NCI-H82 (cell line): Measurements from ENCODE around the gene ECHS1.
"Not testable (repeated sequence)": the region's sequence is repeated elsewhere in the genome, so short reads cannot be mapped to it uniquely, and the experiment has no call there.

Experiments
- DNase-seq: peaks from one replicate; lab custom pipeline; 2025; lab: John Stamatoyannopoulos, UW

Gene ECHS1

DNA sequence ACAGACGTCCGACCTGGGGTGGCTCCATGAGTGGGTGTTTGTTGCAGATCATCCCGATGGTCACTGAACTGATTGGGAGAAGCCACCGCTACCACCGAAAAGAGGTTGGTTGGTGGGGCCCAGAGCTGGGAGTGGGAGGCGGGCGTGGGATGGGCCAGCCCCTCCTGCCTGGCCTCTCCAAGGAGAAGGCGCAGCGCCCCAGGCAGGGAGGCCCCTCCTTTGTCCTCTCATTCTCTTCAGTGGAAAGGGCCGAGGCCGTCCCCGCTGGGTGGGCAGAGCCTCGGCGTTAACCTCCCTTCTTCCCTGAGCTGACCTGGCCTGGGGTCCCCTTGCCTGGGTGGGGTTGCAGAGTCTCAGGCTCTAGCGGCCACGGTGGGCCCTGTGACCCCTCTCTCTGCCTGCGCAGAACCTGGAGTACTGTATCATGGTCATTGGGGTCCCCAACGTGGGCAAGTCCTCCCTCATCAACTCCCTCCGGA is 26.0 kb upstream of the ECHS1 start:
- no peak for DNase-seq

DNA sequence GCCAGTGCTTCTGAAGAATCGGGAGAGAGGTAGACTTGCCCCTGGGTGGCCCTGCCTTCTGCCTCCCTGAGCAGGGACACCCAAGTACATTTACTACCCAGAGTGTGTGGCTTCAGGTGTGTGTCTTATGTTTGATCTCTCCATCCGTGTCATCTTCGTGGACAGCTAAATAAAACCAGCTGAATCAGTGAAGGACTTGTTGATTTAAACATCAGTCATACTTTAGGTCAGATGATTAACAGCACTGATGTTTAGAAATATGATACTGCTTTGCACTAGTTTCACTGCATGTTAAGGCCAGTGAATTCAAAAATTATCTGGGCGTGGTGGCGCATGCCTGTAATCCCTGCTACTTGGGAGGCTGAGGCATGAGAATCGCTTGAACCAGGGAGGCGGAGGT is 24.8 kb upstream of the ECHS1 start:
- no peak for DNase-seq

DNA sequence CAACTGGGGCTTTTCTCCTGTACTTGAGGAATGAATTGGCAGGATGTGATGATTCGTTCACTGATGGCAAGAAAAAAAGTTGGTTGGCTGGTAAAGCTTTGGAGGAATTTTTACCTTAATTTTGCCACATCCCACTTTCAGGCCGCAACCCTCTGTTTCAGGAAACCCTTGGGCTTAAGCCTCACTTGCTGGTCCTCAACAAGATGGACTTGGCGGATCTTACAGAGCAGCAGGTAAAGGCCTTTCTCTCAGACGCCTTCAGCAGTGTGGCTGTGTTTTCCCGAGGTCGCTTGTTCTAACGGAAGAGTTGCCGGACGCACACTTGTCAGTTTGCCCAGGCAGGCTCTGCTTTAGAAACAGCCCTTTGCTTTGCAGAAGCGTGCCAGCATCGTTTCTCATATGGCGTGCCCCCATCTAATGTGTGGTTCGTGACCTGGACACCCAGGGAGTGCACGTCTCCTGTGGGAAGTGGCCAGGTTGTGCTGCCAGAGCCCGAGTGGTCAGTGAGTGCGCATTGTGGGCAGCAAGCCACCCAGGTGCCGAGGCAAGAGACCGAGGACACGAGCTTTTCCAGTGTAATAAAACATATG is 23.0 kb upstream of the ECHS1 start:
- DNase-seq, result no peak

DNA sequence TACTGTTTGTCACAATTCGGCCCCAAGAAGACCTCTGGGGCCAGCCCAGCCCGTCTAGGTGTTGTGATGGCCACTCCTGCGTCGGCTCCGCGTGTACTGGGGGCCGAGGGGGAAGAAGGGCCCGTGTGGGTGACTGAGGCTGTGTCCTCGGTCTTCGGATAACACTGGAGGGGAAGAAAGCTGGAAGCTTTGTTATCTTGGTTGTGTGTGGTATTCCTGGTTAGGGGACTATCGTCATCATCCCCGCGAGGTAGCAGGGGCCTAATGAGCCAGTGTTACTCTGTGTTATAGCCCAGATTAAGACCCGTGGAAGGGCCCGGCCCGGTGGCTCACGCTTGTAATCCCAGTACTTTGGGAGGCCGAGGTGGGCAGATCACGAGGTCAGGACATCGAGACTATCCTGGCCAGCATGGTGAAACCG is 21.7 kb upstream of the ECHS1 start:
- DNase-seq, result peak; percentile 28

DNA sequence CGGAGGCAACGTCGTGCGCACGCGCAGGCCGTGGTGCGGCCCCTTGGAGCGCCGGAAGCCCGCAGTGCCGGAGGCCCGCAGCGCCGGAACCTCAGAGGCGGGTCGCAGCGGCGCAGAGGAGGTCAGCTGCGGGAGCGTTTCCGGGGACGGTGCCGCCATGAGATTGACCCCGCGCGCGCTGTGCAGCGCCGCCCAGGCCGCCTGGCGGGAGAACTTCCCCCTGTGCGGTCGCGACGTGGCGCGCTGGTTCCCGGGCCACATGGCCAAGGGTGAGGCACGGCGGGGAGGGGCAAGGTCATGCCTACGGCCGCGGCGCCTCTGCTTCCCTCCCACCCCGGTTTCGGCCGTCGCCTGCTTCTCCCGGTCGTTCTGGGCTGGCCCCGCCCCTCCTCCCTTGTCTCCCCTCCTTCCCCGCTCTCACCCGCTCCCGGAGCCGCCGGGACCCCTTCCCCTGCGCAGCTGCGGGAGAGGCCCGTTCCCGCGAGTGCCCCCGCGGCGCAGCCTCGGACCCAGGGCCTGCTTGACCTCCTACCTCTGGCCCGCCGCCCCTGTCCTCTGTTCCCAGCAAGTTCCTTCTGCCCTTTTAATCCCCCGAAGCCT is 21.0 kb upstream of the ECHS1 start, which contains the start of gene MTG1:
Gene MTG1 (plus strand): TSS at position 94 of the 600 bp plus-strand sequence. CDS start 64 bp downstream, at position 158.
- DNase-seq, result peak; percentile 93

DNA sequence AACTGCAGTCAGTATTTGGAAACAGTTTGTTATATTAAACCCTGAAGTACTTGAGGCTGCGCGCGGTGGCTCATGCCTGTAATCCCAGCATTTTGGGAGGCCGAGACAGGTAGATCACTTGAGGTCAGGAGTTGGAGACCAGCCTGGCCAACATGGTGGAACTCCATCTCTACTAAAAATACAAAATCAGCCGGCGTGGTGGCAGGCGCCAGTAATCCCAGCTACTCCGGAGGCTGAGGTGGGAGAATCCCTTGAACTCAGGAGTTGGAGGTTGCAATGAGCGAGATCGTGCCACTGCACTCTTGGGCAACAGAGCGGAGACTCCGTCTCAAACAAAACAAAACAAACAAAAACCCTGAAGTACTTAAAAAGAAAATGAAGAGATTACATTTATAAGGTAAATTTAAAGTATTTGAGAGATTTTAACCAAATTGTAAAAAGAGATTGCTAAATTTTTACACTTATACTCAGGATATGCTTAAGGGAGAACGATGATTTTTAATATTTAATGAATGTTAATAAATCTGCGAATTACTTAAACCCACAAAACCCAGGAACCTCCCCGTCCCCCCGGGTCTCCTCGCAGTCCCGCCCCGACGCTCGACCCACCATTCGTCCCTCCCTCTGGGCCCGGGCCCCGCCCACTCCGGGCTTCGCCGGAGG is 20.4 kb upstream of the ECHS1 start:
- no peak for DNase-seq

DNA sequence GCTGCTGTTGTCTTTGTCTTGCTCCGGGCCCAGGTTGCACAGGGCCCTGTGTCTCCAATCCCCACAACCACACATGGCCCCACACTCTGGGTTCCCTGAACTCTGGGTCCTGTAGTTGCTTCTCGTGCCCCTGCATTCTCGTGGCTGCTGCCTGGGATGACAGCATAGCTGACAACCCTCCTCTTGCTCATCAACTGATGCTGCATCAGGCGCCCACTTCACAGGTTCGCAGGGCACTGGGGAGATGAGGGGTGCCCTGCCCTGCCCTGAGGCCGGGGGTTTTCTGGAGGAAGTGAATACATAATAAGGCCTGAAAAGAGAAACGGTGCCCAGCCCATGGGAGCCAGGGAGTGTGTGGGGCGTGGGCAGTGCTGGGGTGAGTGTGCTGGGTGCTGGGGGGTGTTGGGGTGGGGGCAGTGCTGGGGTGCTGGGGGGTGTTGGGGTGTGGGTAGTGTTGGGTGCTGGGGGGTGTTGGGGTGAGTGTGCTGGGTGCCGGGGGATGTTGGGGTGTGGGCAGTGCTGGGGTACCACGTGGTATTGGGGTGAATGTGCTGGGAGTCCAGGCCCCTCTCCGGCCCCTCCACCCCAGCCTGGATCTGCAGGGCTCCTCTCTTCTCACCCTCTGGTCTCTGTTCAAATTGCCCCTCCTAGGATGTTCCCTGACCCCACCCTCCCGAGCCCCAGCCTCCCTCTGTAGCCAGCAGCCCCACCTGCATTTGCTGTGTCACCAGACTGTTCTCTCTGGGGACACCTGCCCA is 18.8 kb upstream of the ECHS1 start:
- no peak for DNase-seq

DNA sequence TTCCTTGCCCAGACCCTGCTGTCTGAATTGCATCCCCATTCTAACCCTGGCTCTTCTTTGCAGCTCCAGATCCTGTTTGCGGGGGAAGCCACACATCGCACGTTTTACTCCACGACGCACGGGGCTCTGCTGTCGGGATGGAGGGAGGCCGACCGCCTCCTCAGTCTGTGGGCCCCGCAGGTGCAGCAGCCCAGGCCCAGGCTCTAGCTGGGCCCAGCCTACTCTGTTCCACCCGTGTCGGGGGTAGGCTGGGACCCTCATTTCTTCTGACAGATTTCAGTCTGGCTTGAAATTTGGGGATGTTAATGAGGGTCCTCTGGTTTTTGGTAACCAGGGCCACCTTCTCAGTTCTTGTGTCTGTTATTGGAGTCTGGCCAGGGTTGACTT is 18.1 kb upstream of the ECHS1 start:
- DNase-seq, result no peak

DNA sequence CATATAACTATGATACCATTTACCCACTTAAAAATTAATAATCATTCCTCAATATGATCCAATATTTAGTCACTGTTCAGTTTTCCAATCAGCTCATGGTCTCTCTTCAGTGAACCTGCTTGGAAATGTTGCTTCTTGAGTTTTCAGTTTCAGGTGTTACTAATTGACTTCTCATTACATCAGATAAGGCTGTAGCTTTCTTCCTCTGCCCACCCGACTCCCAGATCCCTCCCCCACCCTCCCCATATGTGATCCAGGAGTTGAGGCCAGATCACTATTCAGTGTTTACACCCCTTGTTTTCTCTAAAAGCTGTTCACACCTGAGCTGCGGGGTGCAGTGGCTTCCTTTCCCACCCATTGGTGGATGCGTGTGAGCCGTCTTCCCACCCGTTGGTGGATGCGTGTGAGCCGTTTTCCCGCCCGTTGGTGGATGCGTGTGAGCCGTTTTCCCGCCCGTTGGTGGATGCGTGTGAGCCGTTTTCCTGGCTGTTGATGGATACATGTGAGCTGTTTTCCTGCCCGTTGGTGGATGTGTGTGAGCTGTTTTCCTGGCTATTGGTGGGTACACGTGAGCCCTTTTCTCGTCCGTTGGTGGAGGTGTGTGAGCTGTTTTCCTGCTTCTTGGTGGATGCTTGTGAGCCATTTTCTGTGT is 17.6 kb upstream of the ECHS1 start:
- DNase-seq, result no peak

DNA sequence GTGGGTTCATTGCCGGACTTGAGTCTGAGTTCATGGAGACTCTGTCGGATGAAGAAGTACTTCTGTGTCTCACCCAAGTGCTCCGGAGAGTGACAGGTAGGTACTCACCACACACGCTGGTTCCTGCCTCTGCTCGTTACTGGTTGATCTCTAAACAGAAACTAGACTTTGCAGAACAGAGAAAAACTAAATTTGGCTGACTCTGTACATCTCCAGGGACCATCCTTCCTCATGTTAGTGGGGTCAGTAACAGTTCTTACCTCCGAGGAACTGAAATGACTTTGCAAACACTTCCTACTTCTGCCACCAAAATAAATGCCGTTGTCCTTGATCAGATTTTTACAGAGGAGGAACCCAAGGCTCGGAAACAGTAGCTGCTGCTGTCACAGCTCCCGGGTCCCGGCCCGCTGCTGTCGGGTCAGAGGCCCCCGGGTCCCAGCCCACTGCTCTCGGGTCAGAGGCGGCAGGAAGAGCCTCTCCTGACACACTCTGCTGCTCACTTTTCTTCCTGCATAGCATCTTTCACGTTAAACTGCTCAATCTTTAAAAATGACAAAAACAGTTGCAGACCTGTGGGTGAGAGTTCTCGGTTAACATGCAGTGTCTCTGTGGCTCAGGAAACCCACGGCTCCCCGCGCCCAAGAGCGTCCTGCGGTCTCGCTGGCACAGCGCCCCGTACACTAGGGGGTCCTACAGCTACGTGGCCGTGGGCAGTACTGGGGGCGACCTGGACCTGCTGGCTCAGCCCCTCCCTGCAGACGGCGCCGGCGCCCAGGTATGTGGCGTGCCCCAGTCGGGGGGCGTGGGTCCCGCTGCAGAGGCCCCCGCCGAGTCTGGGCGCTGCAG is 16.0 kb upstream of the ECHS1 start:
- DNase-seq, result no peak

DNA sequence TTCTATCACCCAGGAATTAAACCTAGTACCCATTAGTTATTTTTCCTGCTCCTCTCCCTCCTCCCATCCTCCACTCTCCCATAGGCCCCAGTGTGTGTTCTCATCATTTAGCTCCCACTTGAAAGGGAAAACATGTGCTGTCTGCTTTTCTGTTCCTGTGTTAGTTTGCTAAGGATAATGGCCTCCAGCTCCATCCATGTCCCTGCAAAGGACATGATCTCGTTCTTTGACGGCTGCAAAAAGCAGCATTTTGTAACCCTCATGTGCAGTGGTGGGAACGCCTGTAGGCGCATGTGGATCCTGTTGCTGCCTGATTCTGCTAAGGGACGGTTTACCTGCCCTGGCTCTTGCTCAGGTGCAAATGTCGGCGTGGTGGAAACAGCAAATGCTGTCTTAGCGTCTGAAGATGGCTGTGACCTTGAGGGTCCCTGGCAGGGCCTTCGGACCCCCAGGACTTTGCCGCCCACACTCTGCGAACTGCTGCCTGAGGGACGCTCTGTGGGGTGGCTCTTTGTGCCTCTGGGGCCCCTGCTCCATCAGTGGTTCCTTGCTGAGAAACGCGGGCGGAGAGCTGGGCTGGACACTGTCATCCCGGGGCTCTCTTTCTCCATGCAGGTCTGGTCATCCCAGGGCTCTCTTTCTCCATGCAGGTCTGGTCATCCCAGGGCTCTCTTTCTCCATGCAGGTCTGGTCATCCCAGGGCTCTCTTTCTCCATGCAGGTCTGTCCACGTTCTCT is 15.2 kb upstream of the ECHS1 start:
- DNase-seq, result peak; percentile 35

DNA sequence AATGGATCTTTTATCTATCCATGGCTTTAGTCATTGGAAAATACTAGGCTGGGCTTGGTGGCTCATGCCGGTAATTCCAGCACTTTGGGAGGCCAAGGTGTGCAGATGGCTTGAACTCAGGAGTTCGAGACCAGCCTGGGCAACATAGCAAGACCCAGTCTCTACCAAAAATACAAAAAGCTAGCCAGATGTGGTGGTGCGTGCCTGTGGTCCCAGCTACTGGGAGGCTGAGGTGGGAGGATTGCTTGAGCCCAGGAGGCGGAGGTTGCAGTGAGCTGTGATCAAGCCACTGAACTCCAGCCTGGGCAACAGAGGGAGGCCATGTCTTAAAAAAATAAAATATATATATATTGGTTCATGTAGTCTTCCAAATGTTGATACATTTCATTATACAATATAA is 13.8 kb upstream of the ECHS1 start:
- not testable (repeated sequence) for DNase-seq

DNA sequence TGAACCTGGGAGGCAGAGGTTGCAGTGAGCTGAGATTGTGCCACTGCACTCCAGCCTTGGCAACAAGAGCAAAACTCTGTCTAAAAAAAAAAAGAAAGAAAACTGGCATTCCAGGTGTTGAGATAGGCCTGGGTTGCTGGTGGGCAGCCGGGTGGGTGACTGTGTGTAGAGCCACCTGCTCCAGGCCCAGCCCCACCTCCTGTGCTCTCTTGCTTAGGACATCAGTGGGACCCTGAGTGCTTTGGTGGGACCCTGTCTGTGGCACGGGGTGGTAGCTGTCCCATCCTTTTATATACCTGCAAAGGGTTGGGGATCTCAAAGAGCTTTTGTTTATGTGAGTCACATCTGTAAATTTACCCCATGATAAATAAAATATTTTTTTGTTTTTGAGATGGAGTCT is 12.1 kb upstream of the ECHS1 start:
- DNase-seq, result no peak

DNA sequence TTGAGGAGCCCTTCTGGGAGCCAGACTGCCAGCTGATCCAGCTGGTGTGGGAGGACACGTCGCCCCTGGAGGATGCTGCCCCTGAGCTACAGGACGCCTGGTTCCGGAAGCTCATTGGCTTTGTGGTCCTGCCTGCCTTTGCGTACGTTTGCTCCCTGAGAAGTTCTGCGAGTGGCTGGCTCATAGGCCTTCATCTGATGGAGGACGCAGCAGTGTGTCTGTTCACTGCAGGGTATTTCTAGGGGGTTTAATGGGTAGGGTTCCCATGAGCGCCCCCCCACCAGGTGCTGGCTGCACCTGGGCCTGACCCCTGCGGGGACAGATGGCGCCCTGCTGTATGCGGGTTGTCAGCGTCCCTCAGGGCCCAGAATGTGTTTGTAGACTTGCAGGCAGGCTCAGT is 10.9 kb upstream of the ECHS1 start:
- DNase-seq, result no peak

DNA sequence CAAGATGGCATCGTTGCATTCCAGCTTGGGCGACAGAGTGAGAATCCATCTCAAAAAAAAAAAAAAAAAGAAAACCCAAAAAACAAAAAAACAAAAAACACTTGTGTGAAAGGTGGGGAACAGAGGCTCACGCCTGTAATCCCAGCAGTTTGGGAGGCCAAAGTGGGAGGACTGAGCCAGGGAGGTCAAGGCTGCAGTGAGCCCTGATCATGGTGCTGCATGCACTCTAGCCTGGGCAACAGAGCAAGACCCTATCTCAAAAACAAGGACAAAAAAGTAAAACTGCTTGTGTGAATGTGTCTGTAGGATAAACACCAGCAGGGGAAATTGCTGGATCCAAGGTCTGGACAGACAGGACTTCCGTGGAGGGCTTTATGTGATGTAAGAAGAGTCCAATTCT is 10.4 kb upstream of the ECHS1 start:
- no peak for DNase-seq

DNA sequence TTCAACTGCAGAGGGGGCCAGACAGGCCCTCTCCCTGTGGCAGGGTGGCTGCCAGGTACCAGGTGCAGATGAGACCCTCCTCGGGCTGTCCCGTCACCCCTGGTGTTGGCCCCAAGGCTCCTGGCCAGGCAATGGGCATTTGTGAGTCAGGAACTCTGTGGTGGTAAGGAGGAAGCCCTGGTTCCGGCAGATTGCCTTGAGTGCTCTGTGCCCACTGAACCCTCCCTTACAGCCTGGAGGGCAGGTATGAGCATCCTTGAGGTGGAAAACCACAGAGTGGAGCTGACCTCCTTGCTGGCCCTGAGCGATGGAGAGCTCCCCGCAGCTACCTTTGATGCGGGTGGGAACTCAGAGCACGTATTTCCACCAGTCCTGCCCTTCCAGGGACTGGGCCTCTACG is 7.9 kb upstream of the ECHS1 start:
- no peak for DNase-seq

DNA sequence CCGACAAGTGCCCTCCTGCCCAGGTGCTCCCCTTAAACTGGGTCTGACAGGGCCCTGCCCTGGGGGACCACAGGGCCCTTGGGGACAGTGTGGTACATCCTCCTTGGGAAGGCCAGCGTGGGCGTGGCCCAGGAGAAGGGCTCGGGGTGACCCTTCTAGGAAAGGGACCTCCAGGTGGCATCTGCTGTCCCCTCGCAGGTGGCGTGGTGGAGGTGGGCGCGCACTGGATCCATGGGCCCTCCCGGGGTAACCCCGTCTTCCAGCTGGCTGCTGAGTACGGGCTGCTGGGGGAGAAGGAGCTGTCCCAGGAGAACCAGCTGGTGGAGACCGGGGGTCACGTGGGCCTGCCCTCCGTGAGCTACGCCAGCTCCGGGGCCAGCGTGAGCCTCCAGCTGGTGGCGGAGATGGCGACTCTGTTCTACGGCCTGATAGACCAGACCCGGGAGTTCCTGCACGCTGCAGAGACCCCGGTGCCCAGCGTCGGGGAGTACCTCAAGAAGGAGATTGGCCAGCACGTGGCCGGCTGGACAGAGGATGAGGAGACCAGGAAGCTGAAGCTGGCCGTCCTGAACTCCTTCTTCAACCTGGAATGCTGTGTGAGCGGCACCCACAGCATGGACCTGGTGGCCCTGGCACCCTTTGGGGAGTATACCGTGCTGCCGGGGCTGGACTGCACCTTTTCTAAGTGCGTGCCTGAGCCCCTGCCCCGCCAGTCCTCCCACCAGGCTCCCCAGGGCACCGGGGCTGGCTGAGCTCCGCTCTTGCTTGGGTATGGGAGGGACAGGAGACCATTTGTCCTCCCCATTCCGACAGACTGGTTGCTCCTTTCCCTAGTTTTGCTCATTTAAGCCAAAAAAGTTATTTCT is 6.9 kb upstream of the ECHS1 start:
- DNase-seq, result no peak

DNA sequence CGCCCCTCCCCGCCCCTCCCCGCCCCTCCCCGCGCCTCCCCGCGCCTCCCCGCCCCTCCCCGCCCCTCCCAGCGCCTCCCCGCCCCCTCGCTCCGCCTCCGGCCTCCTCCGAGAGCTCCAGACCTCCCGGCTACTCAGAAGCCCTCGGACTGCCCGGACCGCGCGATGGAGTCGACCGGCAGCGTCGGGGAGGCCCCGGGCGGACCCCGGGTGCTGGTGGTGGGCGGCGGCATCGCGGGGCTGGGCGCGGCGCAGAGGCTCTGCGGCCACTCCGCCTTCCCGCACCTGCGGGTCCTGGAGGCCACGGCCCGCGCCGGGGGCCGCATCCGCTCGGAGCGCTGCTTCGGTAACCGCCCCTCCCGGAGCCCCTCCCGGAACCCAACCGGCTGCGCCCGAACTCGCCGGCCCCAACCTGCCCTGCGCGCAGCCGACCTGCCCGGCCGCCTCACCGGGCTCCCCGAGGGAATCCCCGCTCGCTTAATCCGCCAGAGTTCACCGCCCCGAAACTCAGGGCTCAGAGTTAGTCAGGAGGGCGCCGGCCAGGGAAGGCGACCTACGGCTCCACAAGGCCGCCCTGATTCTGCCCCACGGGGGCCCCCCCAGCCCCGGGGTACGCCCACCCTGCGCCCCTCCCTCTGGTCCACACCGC is 6.1 kb upstream of the ECHS1 start, which contains the start of gene PAOX:
Gene PAOX (plus strand): TSS at position 111 of the 649 bp plus-strand sequence. CDS start 55 bp downstream, at position 166.
- peak; percentile 40 for DNase-seq
